BLaER1 (cell line): ENCODE measurements around the gene TPSD1.
"Not testable (repeated sequence)": the region's sequence is repeated elsewhere in the genome, so short reads cannot be mapped to it uniquely, and the experiment has no call there.

Source experiments
- H3K27ac ChIP-seq: shearing (Covaris generic); formaldehyde crosslinking; 2 replicates; pipeline ENCODE4 v1.8.1; 2022
- H3K27me3 ChIP-seq: shearing (Covaris generic); formaldehyde crosslinking; 2 replicates; pipeline ENCODE4 v1.8.1; 2022
- H3K36me3 ChIP-seq: shearing (Covaris generic); formaldehyde crosslinking; 2 replicates; pipeline ENCODE4 v1.8.1; 2022
- H3K4me1 ChIP-seq: shearing (Covaris generic); formaldehyde crosslinking; 2 replicates; pipeline ENCODE4 v1.8.1; 2022
- H3K4me2 ChIP-seq: shearing (Covaris generic); formaldehyde crosslinking; 2 replicates; pipeline ENCODE4 v1.8.1; 2022
- H3K4me3 ChIP-seq: shearing (Covaris generic); formaldehyde crosslinking; 2 replicates; pipeline ENCODE4 v1.8.1; 2022
- H3K9ac ChIP-seq: shearing (Covaris generic); formaldehyde crosslinking; 2 replicates; pipeline ENCODE4 v1.8.1; 2022
- H3K9me3 ChIP-seq: shearing (Covaris generic); formaldehyde crosslinking; 2 replicates; pipeline ENCODE4 v1.8.1; 2022
- H4K20me1 ChIP-seq: shearing (Covaris generic); formaldehyde crosslinking; 2 replicates; pipeline ENCODE4 v1.8.1; 2022
- Cebpa-rat ChIP-seq: shearing (Covaris generic); IDR thresholded peaks from 2 replicates; pipeline ENCODE4 v1.8.1; 2022

Gene TPSD1

DNA sequence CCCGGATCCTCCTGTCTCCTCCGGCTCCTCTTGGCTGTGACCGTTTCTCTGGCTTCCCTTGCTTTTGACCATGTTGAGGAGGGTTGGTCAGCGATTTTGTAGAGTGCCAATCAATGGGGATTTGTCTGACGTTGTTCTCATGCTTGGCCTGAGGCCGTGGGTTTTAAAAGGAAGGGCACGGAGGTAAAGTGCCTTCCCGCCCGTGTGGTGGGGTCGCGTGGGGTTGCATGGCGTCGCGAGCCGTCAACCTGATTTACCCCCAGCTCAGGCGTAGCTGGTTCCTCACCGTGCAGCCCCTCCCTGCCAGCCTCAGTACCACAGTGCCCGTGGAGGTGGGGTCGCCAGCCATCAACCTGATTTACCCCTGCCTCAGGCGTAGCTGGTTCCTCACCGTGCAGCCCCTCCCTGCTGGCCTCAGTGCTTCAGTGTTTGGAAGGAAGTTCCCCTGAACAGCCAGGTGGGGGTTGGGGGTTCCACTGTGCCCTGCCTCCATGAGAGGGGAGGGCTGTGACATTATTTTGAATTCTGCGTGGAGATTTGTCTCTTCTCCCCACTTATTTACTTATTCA is 10.3 kb upstream of the TPSD1 start:
- TF ChIP-seq Cebpa-rat = no peak
- Histone ChIP-seq H4K20me1 (no peaks in the 10 kb centered on the region), H3K4me3 (no peak overlapping the region), H3K27ac (no peak overlapping the region), H3K9ac (no peak overlapping the region), H3K4me1 (peaks cover 13% of the 10 kb centered on the region), H3K9me3 (no peaks in the 10 kb centered on the region), H3K4me2 (no peak overlapping the region), H3K36me3 (no peaks in the 10 kb centered on the region), H3K27me3 (no peaks in the 10 kb centered on the region)

DNA sequence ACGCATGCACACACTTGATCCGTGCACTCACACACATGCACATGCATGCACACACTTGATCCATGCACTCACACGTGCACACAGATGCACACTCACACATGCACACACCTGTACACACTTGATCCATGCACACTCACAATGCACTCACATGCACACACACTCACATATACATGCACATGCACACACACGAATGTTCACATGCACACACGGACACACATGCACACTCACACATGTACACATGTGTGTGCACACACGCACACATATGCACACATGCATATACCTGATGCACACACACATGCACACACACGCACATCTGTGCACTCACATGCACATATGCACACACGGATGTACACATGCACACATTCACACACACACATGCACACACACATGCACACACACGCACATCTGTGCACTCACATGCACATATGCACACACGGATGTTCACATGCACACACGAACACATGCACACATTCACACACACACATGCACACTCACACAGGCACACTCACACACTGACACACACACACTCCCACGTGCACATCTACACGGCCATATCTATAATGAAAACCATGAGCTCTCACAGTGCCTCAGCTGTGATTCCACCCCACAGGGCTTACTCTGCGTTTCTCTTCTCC is 7.8 kb upstream of the TPSD1 start:
- not testable (repeated sequence) for H3K27ac ChIP-seq, H3K36me3 ChIP-seq, H3K9me3 ChIP-seq, H3K4me2 ChIP-seq, H3K27me3 ChIP-seq, H3K9ac ChIP-seq, H4K20me1 ChIP-seq, H3K4me3 ChIP-seq
- peaks cover 13% of the 10 kb centered on the region for H3K4me1 ChIP-seq

DNA sequence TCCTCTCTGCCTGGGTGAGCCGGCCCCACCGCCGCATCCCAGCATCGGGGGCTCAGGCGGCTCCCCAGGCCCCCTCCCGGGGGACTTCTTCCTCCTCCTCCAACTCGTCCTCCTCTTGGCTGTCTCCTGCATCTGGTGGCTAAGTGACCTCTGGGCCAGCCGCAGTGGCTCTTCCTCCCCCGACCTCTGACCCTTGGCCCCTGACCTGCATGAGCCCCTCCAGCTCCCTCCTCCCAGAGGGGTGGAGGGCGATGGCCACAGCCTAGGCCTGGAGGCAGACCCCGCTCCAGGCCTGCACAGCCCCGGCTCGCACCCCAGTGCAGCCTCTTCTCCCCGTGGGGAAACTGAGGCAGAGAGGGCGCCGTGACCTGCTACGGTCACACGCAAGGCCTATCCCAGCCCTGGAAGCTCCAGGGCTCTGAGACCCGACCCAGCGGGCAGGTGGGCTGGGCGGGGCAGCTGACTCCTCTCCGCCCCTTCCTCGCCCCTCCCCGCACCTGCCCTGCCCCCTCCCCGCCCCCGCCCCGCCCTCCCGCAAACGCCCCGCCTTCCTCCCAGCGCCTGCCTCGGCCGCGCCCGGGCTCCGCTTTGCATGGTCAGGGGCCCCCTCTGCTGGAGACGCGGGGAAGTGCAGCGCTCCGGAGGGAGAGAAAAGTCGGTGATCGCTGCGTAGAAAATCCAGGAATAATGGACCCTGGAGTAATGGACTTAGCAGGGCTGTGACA is 6.7 kb upstream of the TPSD1 start:
- H3K36me3 ChIP-seq, H4K20me1 ChIP-seq, H3K9ac ChIP-seq, H3K27ac ChIP-seq, H3K27me3 ChIP-seq, H3K4me3 ChIP-seq, H3K9me3 ChIP-seq, H3K4me2 ChIP-seq: not testable (repeated sequence)
- peaks cover 13% of the 10 kb centered on the region for H3K4me1 ChIP-seq

DNA sequence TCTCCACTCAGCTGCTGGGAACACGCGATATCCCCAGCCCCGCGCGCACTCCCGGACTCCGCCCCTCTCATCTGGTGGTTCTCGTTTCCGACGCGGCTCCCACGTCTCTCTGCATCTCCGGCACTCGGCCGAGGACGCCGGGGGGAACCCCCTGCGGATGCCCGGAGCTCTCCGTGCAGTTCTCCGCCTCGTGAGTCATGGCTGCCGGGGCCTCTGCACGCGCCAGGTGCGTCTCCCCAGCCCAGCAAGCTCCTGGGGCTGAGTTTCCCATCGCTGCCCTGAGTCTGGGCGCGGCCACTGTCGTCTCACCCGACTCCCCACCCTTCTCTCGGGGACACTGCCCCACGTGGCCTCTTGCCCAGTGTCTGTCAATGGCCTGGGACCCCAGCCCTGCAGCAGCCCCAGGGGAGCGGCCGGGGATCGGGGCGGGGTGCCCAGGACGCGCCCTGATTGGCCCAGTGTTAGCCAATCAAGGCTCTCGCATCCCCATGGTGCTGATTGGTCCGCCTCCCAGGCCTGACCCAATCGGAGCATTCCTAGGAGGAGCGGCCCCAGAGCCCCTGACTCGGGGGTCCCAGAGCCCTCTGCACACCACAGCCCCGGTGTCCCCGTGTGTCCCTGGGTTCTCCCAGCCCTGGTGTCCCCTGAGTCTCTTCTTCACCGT is 2.0 kb upstream of the TPSD1 start:
- H4K20me1 ChIP-seq = peaks cover 18% of the 10 kb centered on the region; the same call in 1 of the 2 replicates
- not testable (repeated sequence) for H3K9me3 ChIP-seq, H3K4me1 ChIP-seq, H3K27ac ChIP-seq, H3K4me2 ChIP-seq, H3K9ac ChIP-seq, H3K36me3 ChIP-seq, H3K4me3 ChIP-seq
- H3K27me3 ChIP-seq = peaks cover 24% of the 10 kb centered on the region

DNA sequence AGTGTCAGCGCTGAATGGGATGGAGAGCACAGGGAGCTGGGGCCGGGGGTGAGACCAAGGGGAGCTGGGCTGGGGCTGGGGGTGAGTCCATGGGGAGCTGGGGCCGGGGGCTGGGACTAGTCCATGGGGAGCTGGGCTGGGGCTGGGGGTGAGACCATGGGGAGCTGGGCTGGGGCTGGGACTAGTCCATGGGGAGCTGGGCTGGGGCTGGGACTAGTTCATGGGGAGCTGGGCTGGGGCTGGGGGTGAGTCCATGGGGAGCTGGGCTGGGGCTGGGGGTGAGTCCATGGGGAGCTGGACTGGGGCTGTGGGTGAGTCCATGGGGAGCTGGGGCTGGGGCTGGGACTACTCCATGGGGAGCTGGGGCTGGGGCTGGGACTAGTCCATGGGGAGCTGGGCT is 1.0 kb upstream of the TPSD1 start:
- not testable (repeated sequence) for H3K4me2 ChIP-seq, H3K27ac ChIP-seq

DNA sequence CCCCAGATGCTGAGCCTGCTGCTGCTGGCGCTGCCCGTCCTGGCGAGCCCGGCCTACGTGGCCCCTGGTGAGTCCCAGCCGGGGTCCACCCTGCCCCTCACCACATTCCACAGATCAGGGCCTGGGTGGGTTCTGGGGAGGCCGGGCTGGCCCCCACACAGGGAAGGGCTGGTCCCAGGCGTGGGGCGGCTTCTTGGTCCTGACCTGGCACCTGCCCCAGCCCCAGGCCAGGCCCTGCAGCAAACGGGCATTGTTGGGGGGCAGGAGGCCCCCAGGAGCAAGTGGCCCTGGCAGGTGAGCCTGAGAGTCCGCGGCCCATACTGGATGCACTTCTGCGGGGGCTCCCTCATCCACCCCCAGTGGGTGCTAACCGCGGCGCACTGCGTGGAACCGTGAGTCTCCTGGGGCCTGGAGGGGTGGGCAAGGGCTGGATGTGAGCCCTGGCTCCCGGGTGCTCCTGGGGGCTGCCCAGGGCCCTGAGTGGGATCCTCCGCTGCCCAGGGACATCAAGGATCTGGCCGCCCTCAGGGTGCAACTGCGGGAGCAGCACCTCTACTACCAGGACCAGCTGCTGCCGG is 516 bp downstream of the TPSD1 start:
- Histone ChIP-seq H3K27me3 (peaks cover 49% of the 10 kb centered on the region), H3K4me1 (peaks cover 11% of the 10 kb centered on the region; the same call in 1 of the 2 replicates), H4K20me1 (peaks cover 39% of the 10 kb centered on the region)
- not testable (repeated sequence) for H3K36me3 ChIP-seq, H3K27ac ChIP-seq, H3K4me2 ChIP-seq, H3K4me3 ChIP-seq, H3K9ac ChIP-seq, H3K9me3 ChIP-seq

More for the DNA sequence above, 1.0 kb upstream of the TPSD1 start:
- not testable (repeated sequence) for H3K9me3 ChIP-seq, H3K36me3 ChIP-seq, H3K4me1 ChIP-seq, H3K4me3 ChIP-seq, H3K9ac ChIP-seq
- peaks cover 26% of the 10 kb centered on the region for H4K20me1 ChIP-seq
- H3K27me3 ChIP-seq = peaks cover 34% of the 10 kb centered on the region

DNA sequence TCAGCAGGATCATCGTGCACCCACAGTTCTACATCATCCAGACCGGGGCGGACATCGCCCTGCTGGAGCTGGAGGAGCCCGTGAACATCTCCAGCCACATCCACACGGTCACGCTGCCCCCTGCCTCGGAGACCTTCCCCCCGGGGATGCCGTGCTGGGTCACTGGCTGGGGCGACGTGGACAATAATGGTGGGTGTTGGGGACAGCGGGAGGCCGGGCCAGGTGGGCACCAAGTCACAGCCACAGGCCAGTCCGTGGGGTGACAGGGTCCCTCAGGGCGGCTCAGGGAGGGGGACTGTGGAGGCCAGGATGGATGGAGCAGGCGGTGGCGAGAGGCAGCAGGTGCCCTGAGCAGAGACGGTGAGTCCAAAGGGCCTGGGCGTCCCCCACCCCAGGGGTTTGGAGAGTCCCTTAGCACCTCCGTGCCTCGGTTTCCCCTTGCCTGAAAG is 1.0 kb downstream of the TPSD1 start:
- Histone ChIP-seq H3K4me1 (peaks cover 13% of the 10 kb centered on the region; the same call in 1 of the 2 replicates), H3K4me3 (no peak overlapping the region), H3K36me3 (no peaks in the 10 kb centered on the region), H3K4me2 (no peak overlapping the region), H3K27me3 (peaks cover 54% of the 10 kb centered on the region), H4K20me1 (peaks cover 44% of the 10 kb centered on the region), H3K9me3 (no peaks in the 10 kb centered on the region), H3K9ac (no peak overlapping the region), H3K27ac (no peak overlapping the region)
- no peak for TF ChIP-seq Cebpa-rat

DNA sequence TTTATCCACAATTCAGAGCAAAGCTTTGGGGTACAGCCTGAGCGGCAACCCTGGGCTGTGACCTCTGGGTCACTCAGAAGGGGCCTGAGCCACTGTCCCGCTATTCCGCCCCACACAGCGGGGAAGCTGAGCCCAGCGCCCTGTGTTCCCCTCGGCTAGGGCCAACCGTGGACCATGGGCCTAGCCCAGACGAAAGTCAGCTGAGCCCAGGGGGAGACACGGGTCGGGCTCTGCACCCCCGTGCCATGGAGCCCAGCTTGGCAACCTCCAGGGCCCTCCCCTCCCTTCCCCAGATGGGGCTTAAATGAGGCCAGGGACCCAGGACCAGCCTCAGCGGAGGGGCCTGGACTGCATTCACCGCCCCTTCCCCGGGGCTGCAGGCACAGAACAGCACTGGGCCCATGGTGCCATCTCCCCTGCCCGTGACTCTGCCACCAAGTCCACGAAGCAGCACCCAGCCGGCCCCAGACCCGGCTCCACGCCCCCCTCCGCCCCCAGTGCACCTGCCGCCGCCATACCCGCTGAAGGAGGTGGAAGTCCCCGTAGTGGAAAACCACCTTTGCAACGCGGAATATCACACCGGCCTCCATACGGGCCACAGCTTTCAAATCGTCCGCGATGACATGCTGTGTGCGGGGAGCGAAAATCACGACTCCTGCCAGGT is 1.8 kb downstream of the TPSD1 start:
- H3K27ac ChIP-seq = no peak overlapping the region
- no peak overlapping the region for H3K4me2 ChIP-seq
- no peak for TF ChIP-seq Cebpa-rat
- peaks cover 52% of the 10 kb centered on the region for H4K20me1 ChIP-seq
- H3K4me1 ChIP-seq = peaks cover 13% of the 10 kb centered on the region; the same call in 1 of the 2 replicates
- H3K9me3 ChIP-seq = no peaks in the 10 kb centered on the region
- no peaks in the 10 kb centered on the region for H3K36me3 ChIP-seq
- no peak overlapping the region for H3K4me3 ChIP-seq
- peaks cover 62% of the 10 kb centered on the region for H3K27me3 ChIP-seq
- H3K9ac ChIP-seq = no peak overlapping the region

DNA sequence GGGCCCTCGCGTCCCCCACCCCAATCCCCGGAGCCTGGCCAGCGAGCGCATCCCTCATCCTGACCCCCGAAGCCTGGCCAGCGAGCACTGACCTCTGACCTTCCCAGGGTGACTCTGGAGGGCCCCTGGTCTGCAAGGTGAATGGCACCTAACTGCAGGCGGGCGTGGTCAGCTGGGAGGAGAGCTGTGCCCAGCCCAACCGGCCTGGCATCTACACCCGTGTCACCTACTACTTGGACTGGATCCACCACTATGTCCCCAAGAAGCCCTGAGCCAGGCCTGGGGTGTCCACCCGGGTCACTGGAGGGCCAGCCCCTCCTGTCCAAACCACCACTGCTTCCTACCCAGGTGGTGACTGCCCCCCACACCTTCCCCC is 2.3 kb downstream of the TPSD1 start:
- Histone ChIP-seq H3K27ac (no peak overlapping the region), H4K20me1 (peaks cover 57% of the 10 kb centered on the region), H3K9ac (no peak overlapping the region), H3K27me3 (peaks cover 68% of the 10 kb centered on the region), H3K4me2 (no peak overlapping the region), H3K4me1 (peaks cover 13% of the 10 kb centered on the region; the same call in 1 of the 2 replicates), H3K4me3 (no peak overlapping the region), H3K9me3 (no peaks in the 10 kb centered on the region), H3K36me3 (no peaks in the 10 kb centered on the region)
- no peak for TF ChIP-seq Cebpa-rat
